ENCODE measurements around the gene TPP2. TPM values are rescaled to one million over a fixed set of nuclear protein-coding genes. Genes with fewer than 3 reads are reported as not detected.

Gene TPP2
- total RNA-seq, 1 experiment from 2014 or later: 36.7 TPM

DNA sequence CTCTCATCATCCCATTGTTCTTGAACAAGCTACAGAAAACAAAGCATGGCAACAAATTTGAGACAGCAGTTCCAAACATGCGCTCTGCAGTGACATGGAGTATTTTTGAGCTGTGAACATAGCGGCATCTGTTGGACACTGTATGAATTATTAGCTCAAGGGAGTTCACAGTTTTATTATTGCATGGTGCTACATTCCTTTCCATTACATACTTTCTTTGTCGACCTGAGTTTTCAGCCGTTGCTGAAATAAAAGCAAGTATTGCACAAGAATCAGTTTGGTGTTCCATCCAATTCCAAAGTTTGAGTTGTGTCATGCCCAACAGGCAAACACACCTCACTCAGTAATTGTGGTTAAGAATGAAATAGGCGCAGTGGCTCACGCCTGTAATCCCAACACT lies 128.1 kb downstream of the TPP2 start:
- no TSS peak for BruUV-seq (replicated peaks)
- intact Hi-C loops (cut with micrococcal nuclease): loop anchor here (1.0 to 10.0 kb wide), 2 partner anchors 145 to 1580 kb away; no protein-coding TSS in a partner anchor
- TF ChIP-seq RAD21 (IDR thresholded peaks at IDR 0.05; ENCODE audit: low read depth) (peak; percentile 68), SIN3A (IDR thresholded peaks at IDR 0.05; ENCODE audit: low read depth) (no peak)
- TF ChIP-seq, protein P1, sequence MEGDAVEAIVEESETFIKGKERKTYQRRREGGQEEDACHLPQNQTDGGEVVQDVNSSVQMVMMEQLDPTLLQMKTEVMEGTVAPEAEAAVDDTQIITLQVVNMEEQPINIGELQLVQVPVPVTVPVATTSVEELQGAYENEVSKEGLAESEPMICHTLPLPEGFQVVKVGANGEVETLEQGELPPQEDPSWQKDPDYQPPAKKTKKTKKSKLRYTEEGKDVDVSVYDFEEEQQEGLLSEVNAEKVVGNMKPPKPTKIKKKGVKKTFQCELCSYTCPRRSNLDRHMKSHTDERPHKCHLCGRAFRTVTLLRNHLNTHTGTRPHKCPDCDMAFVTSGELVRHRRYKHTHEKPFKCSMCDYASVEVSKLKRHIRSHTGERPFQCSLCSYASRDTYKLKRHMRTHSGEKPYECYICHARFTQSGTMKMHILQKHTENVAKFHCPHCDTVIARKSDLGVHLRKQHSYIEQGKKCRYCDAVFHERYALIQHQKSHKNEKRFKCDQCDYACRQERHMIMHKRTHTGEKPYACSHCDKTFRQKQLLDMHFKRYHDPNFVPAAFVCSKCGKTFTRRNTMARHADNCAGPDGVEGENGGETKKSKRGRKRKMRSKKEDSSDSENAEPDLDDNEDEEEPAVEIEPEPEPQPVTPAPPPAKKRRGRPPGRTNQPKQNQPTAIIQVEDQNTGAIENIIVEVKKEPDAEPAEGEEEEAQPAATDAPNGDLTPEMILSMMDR (IDR thresholded peaks at IDR 0.05 in 2 of 3, conservative IDR thresholded peaks at IDR 0.05 in 1 of 3; ENCODE audit: borderline replicate concordance in 1 of 3, insufficient read depth in 1 of 3, low read depth in 2 of 3, low read length in 2 of 3): peak; percentile 51 to 64 (median 51); a peak in 5 of 6 replicates
- no peaks in the 10 kb centered on the region for H3K9me2 ChIP-seq (ENCODE audit: insufficient read depth)
- DNase-seq (ENCODE audit: low read depth, low spot score): no peak
- H3K27ac ChIP-seq (ENCODE audit: low read depth, low read length): no peak overlapping the region
- no peak overlapping the region for H2AFZ ChIP-seq (ENCODE audit: low read depth, low read length, poor library complexity, severe bottlenecking)
- POLR2A ChIA-PET: no interaction called here
- peak; percentile 87 for ATAC-seq
- H3K36me3 ChIP-seq (ENCODE audit: control insufficient read depth in 1 of 2, insufficient read depth in 2 of 2, low read length in 2 of 2): no peaks in the 10 kb centered on the region
- H3K79me2 ChIP-seq (ENCODE audit: insufficient read depth, low read length): no peaks in the 10 kb centered on the region
- H4K20me1 ChIP-seq (ENCODE audit: insufficient read depth): no peaks in the 10 kb centered on the region
- H3K9ac ChIP-seq (ENCODE audit: low read length): no peak overlapping the region
- RAD21 ChIA-PET (ENCODE audit: low non-redundant PET in 1 of 2, low total read pairs in 2 of 2, uncharacterized antibody in 2 of 2, unreplicated experiment in 2 of 2): interaction anchor here (0.7 to 1.0 kb wide), 5 partner anchors 20 to 145 kb away, joined by 3 to 4 read pairs (median 4); partner anchors contain the start of gene TEX30 (in 1 of the 2)
- no peak overlapping the region for H3K4me3 ChIP-seq (replicated peaks in 1 of 2; ENCODE audit: low read depth in 1 of 2, low read length in 2 of 2)
- H3K4me2 ChIP-seq (ENCODE audit: low read length): no peak overlapping the region
- no peaks in the 10 kb centered on the region for H3K9me3 ChIP-seq (ENCODE audit: control insufficient read depth in 1 of 2, insufficient read depth in 1 of 2, low read depth in 1 of 2, low read length in 2 of 2)
- CTCF ChIA-PET: interaction anchor here (1.0 to 1.6 kb wide), 13 partner anchors 10 to 1579 kb away, joined by 3 to 14 read pairs (median 4); partner anchors contain the start of genes TEX30 and TPP2
- H3K27me3 ChIP-seq (ENCODE audit: insufficient read depth, low read length): peaks cover 37% of the 10 kb centered on the region
- H3K4me1 ChIP-seq (ENCODE audit: control insufficient read depth in 1 of 2, insufficient read depth in 2 of 2, low read length in 2 of 2): peaks cover 0 to 4% of the 10 kb centered on the region in 2 experiments; a peak in 2 of 4 replicates

DNA sequence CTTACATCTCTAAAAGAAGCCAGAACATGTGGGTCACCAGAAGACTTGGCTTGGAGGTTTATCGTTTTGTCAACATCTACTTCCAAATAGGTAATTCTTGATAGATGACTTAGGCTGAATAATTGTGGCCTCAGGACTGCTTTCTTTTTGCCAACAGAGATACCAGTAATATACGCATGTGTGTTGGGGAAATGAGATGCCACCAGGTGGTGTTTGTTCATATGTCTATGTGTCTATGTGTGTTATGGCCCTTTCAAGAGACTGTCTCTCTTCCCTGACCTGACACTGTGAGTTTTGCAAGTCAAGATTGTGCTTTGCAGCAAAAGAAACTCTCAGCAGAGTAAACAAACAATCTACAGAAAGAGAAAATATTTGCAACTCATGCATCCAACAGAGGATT lies 129.6 kb downstream of the TPP2 start:
- Histone ChIP-seq H3K4me3 (replicated peaks in 1 of 2; ENCODE audit: low read depth in 1 of 2, low read length in 2 of 2) (no peak overlapping the region), H3K79me2 (ENCODE audit: insufficient read depth, low read length) (no peaks in the 10 kb centered on the region), H3K9ac (ENCODE audit: low read length) (no peak overlapping the region), H4K20me1 (ENCODE audit: insufficient read depth) (no peaks in the 10 kb centered on the region), H3K9me2 (ENCODE audit: insufficient read depth) (no peaks in the 10 kb centered on the region), H3K9me3 (ENCODE audit: control insufficient read depth in 1 of 2, insufficient read depth in 1 of 2, low read depth in 1 of 2, low read length in 2 of 2) (no peaks in the 10 kb centered on the region), H2AFZ (ENCODE audit: low read depth, low read length, poor library complexity, severe bottlenecking) (no peak overlapping the region), H3K4me1 (ENCODE audit: control insufficient read depth in 1 of 2, insufficient read depth in 2 of 2, low read length in 2 of 2) (peaks cover 0 to 4% of the 10 kb centered on the region in 2 experiments; a peak in 2 of 4 replicates), H3K36me3 (ENCODE audit: control insufficient read depth in 1 of 2, insufficient read depth in 2 of 2, low read length in 2 of 2) (no peaks in the 10 kb centered on the region), H3K4me2 (ENCODE audit: low read length) (no peak overlapping the region), H3K27me3 (ENCODE audit: insufficient read depth, low read length) (peaks cover 48% of the 10 kb centered on the region), H3K27ac (ENCODE audit: low read depth, low read length) (no peak overlapping the region)
- no peak for DNase-seq (ENCODE audit: low read depth, low spot score)
- ChIA-PET CTCF (no interaction called here), POLR2A (no interaction called here), RAD21 (ENCODE audit: low non-redundant PET in 1 of 2, low total read pairs in 2 of 2, uncharacterized antibody in 2 of 2, unreplicated experiment in 2 of 2) (no interaction called here)
- BruUV-seq (replicated peaks): no TSS peak
- intact Hi-C loops (cut with micrococcal nuclease): loop anchor here (10.0 kb wide), 1 partner anchor 1582 kb away; no protein-coding TSS in a partner anchor
- peak; percentile 62; the same call in 1 of the 2 replicates for ATAC-seq
- TF ChIP-seq POLR2A (IDR thresholded peaks at IDR 0.05; ENCODE audit: borderline replicate concordance, extremely low read depth, insufficient read depth, insufficient read length) (no peak), RAD21 (IDR thresholded peaks at IDR 0.05; ENCODE audit: low read depth) (peak; percentile 16; the same call in 1 of the 2 replicates)
- TF ChIP-seq, protein P2, sequence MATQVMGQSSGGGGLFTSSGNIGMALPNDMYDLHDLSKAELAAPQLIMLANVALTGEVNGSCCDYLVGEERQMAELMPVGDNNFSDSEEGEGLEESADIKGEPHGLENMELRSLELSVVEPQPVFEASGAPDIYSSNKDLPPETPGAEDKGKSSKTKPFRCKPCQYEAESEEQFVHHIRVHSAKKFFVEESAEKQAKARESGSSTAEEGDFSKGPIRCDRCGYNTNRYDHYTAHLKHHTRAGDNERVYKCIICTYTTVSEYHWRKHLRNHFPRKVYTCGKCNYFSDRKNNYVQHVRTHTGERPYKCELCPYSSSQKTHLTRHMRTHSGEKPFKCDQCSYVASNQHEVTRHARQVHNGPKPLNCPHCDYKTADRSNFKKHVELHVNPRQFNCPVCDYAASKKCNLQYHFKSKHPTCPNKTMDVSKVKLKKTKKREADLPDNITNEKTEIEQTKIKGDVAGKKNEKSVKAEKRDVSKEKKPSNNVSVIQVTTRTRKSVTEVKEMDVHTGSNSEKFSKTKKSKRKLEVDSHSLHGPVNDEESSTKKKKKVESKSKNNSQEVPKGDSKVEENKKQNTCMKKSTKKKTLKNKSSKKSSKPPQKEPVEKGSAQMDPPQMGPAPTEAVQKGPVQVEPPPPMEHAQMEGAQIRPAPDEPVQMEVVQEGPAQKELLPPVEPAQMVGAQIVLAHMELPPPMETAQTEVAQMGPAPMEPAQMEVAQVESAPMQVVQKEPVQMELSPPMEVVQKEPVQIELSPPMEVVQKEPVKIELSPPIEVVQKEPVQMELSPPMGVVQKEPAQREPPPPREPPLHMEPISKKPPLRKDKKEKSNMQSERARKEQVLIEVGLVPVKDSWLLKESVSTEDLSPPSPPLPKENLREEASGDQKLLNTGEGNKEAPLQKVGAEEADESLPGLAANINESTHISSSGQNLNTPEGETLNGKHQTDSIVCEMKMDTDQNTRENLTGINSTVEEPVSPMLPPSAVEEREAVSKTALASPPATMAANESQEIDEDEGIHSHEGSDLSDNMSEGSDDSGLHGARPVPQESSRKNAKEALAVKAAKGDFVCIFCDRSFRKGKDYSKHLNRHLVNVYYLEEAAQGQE (IDR thresholded peaks at IDR 0.05; ENCODE audit: low read depth): no peak
- TF ChIP-seq, protein P1 (IDR thresholded peaks at IDR 0.05 in 2 of 3, conservative IDR thresholded peaks at IDR 0.05 in 1 of 3; ENCODE audit: borderline replicate concordance in 1 of 3, insufficient read depth in 1 of 3, low read depth in 2 of 3, low read length in 2 of 3): 0 out of 6 replicates have a peak, but pooled peaks of 2 of the 3 experiments have one; percentile 4 to 11
